ENCODE measurements around the gene DAPL1.

The DAPL1 gene

GRCh38 chr2:158773121-158773520 lies 22.0 kb upstream of the DAPL1 start:
- no peak overlapping the region for H3K4ac ChIP-seq (ENCODE audit: low read length)
- H3K14ac ChIP-seq (ENCODE audit: low read length), result no peak overlapping the region
- no peaks in the 10 kb centered on the region for H3K79me1 ChIP-seq (ENCODE audit: low read depth, low read length)
- H3K36me3 ChIP-seq (replicated peaks in 1 of 2; ENCODE audit: control insufficient read depth in 2 of 2, insufficient read depth in 2 of 2, low read length in 2 of 2), result no peaks in the 10 kb centered on the region
- H3K27ac ChIP-seq (replicated peaks; ENCODE audit: low read length), result no peak overlapping the region
- H2BK12ac ChIP-seq (ENCODE audit: low read length), result no peak overlapping the region
- no peaks in the 10 kb centered on the region for H3K9me3 ChIP-seq (replicated peaks in 1 of 2; ENCODE audit: control insufficient read depth in 2 of 2, insufficient read depth in 1 of 2, low read depth in 1 of 2, low read length in 2 of 2)
- H4K8ac ChIP-seq (ENCODE audit: low read depth, low read length), result no peak overlapping the region
- H2BK5ac ChIP-seq (ENCODE audit: low read length), result no peak overlapping the region
- no peak overlapping the region for H3K4me2 ChIP-seq (ENCODE audit: insufficient read depth, low read length, poor library complexity, severe bottlenecking)
- H3K4me1 ChIP-seq (ENCODE audit: control insufficient read depth in 2 of 2, insufficient read depth in 1 of 2, low read depth in 1 of 2, low read length in 2 of 2), result peaks cover 0 to 2% of the 10 kb centered on the region in 2 donors
- no peak overlapping the region for H3K18ac ChIP-seq (ENCODE audit: low read length)
- peaks cover 0 to 5% (median 0%) of the 10 kb centered on the region in 3 experiments for H3K27me3 ChIP-seq (ENCODE audit: control insufficient read depth in 3 of 3, insufficient read depth in 3 of 3, low read depth in 1 of 3, low read length in 3 of 3)
- H3K23ac ChIP-seq (ENCODE audit: low read depth, low read length, poor library complexity), result no peak overlapping the region
- H2BK120ac ChIP-seq (ENCODE audit: low read depth, low read length), result no peak overlapping the region
- no CpG with 5 or more reads among the region's 1 CpG for WGBS, 2 donors (ENCODE audit: extremely low coverage in 2 of 2, insufficient read length in 2 of 2, insufficient replicate concordance in 1 of 2)
- H2AK5ac ChIP-seq (ENCODE audit: low read depth, low read length), result no peak overlapping the region
- no peak overlapping the region for H3K9ac ChIP-seq (ENCODE audit: low read depth, low read length, poor library complexity)
- no peak overlapping the region for H4K91ac ChIP-seq (ENCODE audit: low read depth, low read length, poor library complexity)
- no peak overlapping the region for H2AFZ ChIP-seq (ENCODE audit: low read length)
- H2BK15ac ChIP-seq (ENCODE audit: low read length), result no peak overlapping the region
- DNase-seq (ENCODE audit: low spot score), result no peak
- H3K4me3 ChIP-seq (ENCODE audit: low read length in 2 of 2), result no peak overlapping the region

GRCh38 chr2:158774681-158775080 lies 20.4 kb upstream of the DAPL1 start:
- Histone ChIP-seq H3K36me3 (replicated peaks in 1 of 2; ENCODE audit: control insufficient read depth in 2 of 2, insufficient read depth in 2 of 2, low read length in 2 of 2) (no peaks in the 10 kb centered on the region), H3K9ac (ENCODE audit: low read depth, low read length, poor library complexity) (no peak overlapping the region), H3K9me3 (replicated peaks in 1 of 2; ENCODE audit: control insufficient read depth in 2 of 2, insufficient read depth in 1 of 2, low read depth in 1 of 2, low read length in 2 of 2) (no peaks in the 10 kb centered on the region), H2AFZ (ENCODE audit: low read length) (no peak overlapping the region), H3K23ac (ENCODE audit: low read depth, low read length, poor library complexity) (no peak overlapping the region), H3K4me3 (ENCODE audit: low read length in 2 of 2) (no peak overlapping the region), H3K14ac (ENCODE audit: low read length) (no peak overlapping the region), H2AK5ac (ENCODE audit: low read depth, low read length) (no peak overlapping the region), H2BK12ac (ENCODE audit: low read length) (no peak overlapping the region), H2BK120ac (ENCODE audit: low read depth, low read length) (no peak overlapping the region), H3K79me1 (ENCODE audit: low read depth, low read length) (no peaks in the 10 kb centered on the region), H3K27me3 (ENCODE audit: control insufficient read depth in 3 of 3, insufficient read depth in 3 of 3, low read depth in 1 of 3, low read length in 3 of 3) (peaks cover 0 to 5% (median 0%) of the 10 kb centered on the region in 3 experiments), H2BK5ac (ENCODE audit: low read length) (no peak overlapping the region), H3K4me2 (ENCODE audit: insufficient read depth, low read length, poor library complexity, severe bottlenecking) (no peak overlapping the region), H2BK15ac (ENCODE audit: low read length) (no peak overlapping the region), H4K8ac (ENCODE audit: low read depth, low read length) (no peak overlapping the region), H3K27ac (replicated peaks; ENCODE audit: low read length) (no peak overlapping the region), H4K91ac (ENCODE audit: low read depth, low read length, poor library complexity) (no peak overlapping the region), H3K4ac (ENCODE audit: low read length) (no peak overlapping the region), H3K18ac (ENCODE audit: low read length) (no peak overlapping the region), H3K4me1 (ENCODE audit: control insufficient read depth in 2 of 2, insufficient read depth in 1 of 2, low read depth in 1 of 2, low read length in 2 of 2) (peaks cover 0 to 2% of the 10 kb centered on the region in 2 donors)
- no CpG with 5 or more reads among the region's 1 CpG for WGBS, 2 donors (ENCODE audit: extremely low coverage in 2 of 2, insufficient read length in 2 of 2, insufficient replicate concordance in 1 of 2)
- DNase-seq (ENCODE audit: low spot score), result no peak

GRCh38 chr2:158775273-158776027 lies 19.7 kb upstream of the DAPL1 start:
- Histone ChIP-seq H2BK12ac (ENCODE audit: low read length) (no peak overlapping the region), H3K4me3 (ENCODE audit: low read length in 2 of 2) (no peak overlapping the region), H2BK120ac (ENCODE audit: low read depth, low read length) (no peak overlapping the region), H3K79me1 (ENCODE audit: low read depth, low read length) (no peaks in the 10 kb centered on the region), H3K27me3 (ENCODE audit: control insufficient read depth in 3 of 3, insufficient read depth in 3 of 3, low read depth in 1 of 3, low read length in 3 of 3) (peaks cover 0 to 5% (median 0%) of the 10 kb centered on the region in 3 experiments), H2AK5ac (ENCODE audit: low read depth, low read length) (no peak overlapping the region), H2AFZ (ENCODE audit: low read length) (no peak overlapping the region), H3K9ac (ENCODE audit: low read depth, low read length, poor library complexity) (no peak overlapping the region), H4K8ac (ENCODE audit: low read depth, low read length) (no peak overlapping the region), H3K18ac (ENCODE audit: low read length) (no peak overlapping the region), H3K36me3 (replicated peaks in 1 of 2; ENCODE audit: control insufficient read depth in 2 of 2, insufficient read depth in 2 of 2, low read length in 2 of 2) (no peaks in the 10 kb centered on the region), H3K4me1 (ENCODE audit: control insufficient read depth in 2 of 2, insufficient read depth in 1 of 2, low read depth in 1 of 2, low read length in 2 of 2) (peaks cover 0 to 2% of the 10 kb centered on the region in 2 donors), H3K4ac (ENCODE audit: low read length) (no peak overlapping the region), H3K4me2 (ENCODE audit: insufficient read depth, low read length, poor library complexity, severe bottlenecking) (no peak overlapping the region), H4K91ac (ENCODE audit: low read depth, low read length, poor library complexity) (no peak overlapping the region), H3K9me3 (replicated peaks in 1 of 2; ENCODE audit: control insufficient read depth in 2 of 2, insufficient read depth in 1 of 2, low read depth in 1 of 2, low read length in 2 of 2) (no peaks in the 10 kb centered on the region), H3K23ac (ENCODE audit: low read depth, low read length, poor library complexity) (no peak overlapping the region), H2BK15ac (ENCODE audit: low read length) (no peak overlapping the region), H3K27ac (replicated peaks; ENCODE audit: low read length) (no peak overlapping the region), H2BK5ac (ENCODE audit: low read length) (no peak overlapping the region), H3K14ac (ENCODE audit: low read length) (no peak overlapping the region)
- DNase-seq (ENCODE audit: low spot score), result no peak
- WGBS, 2 donors (ENCODE audit: extremely low coverage in 2 of 2, insufficient read length in 2 of 2, insufficient replicate concordance in 1 of 2), result no CpG with 5 or more reads among the region's 3 CpGs

GRCh38 chr2:158776231-158776630 lies 18.9 kb upstream of the DAPL1 start:
- no peak overlapping the region for H4K8ac ChIP-seq (ENCODE audit: low read depth, low read length)
- H4K91ac ChIP-seq (ENCODE audit: low read depth, low read length, poor library complexity), result no peak overlapping the region
- H3K14ac ChIP-seq (ENCODE audit: low read length), result no peak overlapping the region
- H3K4me3 ChIP-seq (ENCODE audit: low read length in 2 of 2), result no peak overlapping the region
- H2BK12ac ChIP-seq (ENCODE audit: low read length), result no peak overlapping the region
- no peaks in the 10 kb centered on the region for H3K27me3 ChIP-seq (ENCODE audit: control insufficient read depth in 3 of 3, insufficient read depth in 3 of 3, low read depth in 1 of 3, low read length in 3 of 3)
- H3K4me2 ChIP-seq (ENCODE audit: insufficient read depth, low read length, poor library complexity, severe bottlenecking), result no peak overlapping the region
- H3K9me3 ChIP-seq (replicated peaks in 1 of 2; ENCODE audit: control insufficient read depth in 2 of 2, insufficient read depth in 1 of 2, low read depth in 1 of 2, low read length in 2 of 2), result no peaks in the 10 kb centered on the region
- H3K4me1 ChIP-seq (ENCODE audit: control insufficient read depth in 2 of 2, insufficient read depth in 1 of 2, low read depth in 1 of 2, low read length in 2 of 2), result peaks cover 0 to 2% of the 10 kb centered on the region in 2 donors
- no peaks in the 10 kb centered on the region for H3K79me1 ChIP-seq (ENCODE audit: low read depth, low read length)
- H3K23ac ChIP-seq (ENCODE audit: low read depth, low read length, poor library complexity), result no peak overlapping the region
- no peak overlapping the region for H3K4ac ChIP-seq (ENCODE audit: low read length)
- H3K27ac ChIP-seq (replicated peaks; ENCODE audit: low read length), result no peak overlapping the region
- H2BK15ac ChIP-seq (ENCODE audit: low read length), result no peak overlapping the region
- H2AFZ ChIP-seq (ENCODE audit: low read length), result no peak overlapping the region
- H3K9ac ChIP-seq (ENCODE audit: low read depth, low read length, poor library complexity), result no peak overlapping the region
- no peak for DNase-seq (ENCODE audit: low spot score)
- no peak overlapping the region for H2AK5ac ChIP-seq (ENCODE audit: low read depth, low read length)
- H3K36me3 ChIP-seq (replicated peaks in 1 of 2; ENCODE audit: control insufficient read depth in 2 of 2, insufficient read depth in 2 of 2, low read length in 2 of 2), result no peaks in the 10 kb centered on the region
- H3K18ac ChIP-seq (ENCODE audit: low read length), result no peak overlapping the region
- no peak overlapping the region for H2BK120ac ChIP-seq (ENCODE audit: low read depth, low read length)
- H2BK5ac ChIP-seq (ENCODE audit: low read length), result no peak overlapping the region
- no CpG with 5 or more reads among the region's 2 CpGs for WGBS, 2 donors (ENCODE audit: extremely low coverage in 2 of 2, insufficient read length in 2 of 2, insufficient replicate concordance in 1 of 2)
